Measurements from ENCODE around the gene ELF3.

Gene ELF3

GRCh38 chr1:202034149-202034682, 23.8 kb downstream of the ELF3 start:
- DNase-seq: no peak
- no peak for TF ChIP-seq CTCF (IDR thresholded peaks at IDR 0.05; ENCODE audit: low read depth, low read length, missing control alignments)
- Histone ChIP-seq H3K27ac (peak overlapping the region; percentile 49), H3K36me3 (replicated peaks) (no peaks in the 10 kb centered on the region), H3K27me3 (replicated peaks) (no peaks in the 10 kb centered on the region), H3K4me3 (ENCODE audit: low read depth, low read length) (no peak overlapping the region)
- in situ Hi-C loops (cut with HindIII; ENCODE audit: low pct_ligation_motif_present, low sequenced_read_pairs): no loop called here

DNA sequence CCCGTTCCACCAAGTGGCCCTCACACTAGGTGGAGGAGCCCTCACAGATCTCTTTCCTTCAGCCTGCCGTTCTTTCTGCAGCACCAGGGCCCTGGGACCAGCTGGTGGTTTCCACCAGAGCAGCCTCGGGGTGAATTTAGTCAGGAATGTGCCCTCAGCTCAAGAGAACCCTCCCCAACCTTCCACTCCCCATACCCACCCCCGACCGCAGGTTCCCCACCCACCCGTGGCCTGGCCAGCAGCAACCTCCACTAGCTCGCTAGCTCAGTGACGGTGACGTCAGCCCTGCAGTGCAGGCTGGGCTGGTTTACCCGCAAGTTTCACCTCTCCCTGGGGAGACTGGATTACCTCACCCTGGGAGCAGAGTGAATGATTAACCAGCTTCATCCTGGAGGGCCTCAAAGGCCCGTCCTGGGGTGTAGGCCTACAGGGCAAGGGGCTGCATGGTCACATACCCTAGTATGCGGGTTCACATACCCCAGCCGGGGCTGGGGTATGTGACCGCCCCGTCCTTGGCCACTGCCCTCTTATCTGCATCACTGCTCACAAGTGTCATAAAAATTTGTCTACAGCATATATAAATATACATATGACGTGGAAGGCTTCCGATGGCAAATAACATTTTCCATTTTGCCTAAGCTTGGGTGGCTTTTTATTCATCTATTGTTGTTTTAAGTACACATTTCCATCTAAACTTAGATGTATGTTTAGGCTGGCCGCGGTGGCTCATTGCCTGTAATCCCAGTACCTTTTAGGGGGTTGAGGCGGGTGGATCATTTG, 24.5 kb downstream of the ELF3 start:
- no peak overlapping the region for H3K4me3 ChIP-seq (ENCODE audit: low read depth, low read length)
- H3K36me3 ChIP-seq (replicated peaks): no peaks in the 10 kb centered on the region
- no peaks in the 10 kb centered on the region for H3K27me3 ChIP-seq (replicated peaks)
- in situ Hi-C loops (cut with HindIII; ENCODE audit: low pct_ligation_motif_present, low sequenced_read_pairs): no loop called here
- DNase-seq: peak; percentile 97
- H3K27ac ChIP-seq: peak overlapping the region; percentile 62
- no peak for TF ChIP-seq CTCF (IDR thresholded peaks at IDR 0.05; ENCODE audit: low read depth, low read length, missing control alignments)

DNA sequence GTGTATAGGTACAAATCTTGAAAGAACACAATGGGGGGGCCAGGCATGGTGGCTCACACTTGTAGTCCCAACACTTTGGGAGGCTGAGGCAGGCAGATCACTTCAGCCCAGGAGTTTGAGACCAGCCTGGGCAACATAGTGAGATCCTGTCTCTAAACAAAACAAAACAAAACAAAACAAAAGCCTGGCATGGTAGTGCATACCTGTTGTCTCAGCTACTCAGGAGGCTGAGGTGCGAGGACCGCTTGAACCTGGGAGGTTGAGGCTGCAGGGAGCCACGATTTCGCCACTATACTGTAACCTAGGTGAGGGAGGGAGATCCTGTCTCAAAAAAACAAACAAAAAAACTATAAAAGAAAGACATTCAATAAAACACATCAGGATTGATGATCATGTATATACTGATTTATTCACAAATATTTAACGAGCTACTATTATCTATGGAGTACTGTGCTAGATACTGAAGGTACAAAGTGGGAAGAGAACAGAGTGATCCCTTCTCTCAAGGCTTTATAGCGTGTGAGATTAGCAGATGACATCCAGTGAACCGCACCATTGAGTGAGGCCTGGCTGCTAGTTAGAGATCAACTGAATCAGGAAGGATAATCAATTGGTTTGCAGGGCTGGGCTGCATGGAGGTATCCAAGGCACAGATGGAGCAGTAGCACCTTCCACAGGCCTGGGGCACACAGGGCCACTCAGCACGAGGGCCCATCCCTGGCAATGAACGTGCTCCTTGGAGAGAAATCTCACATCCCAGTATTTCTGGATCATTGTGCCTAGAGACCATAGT, 26.4 kb downstream of the ELF3 start:
- DNase-seq: no peak
- Histone ChIP-seq H3K27me3 (replicated peaks) (no peaks in the 10 kb centered on the region), H3K36me3 (replicated peaks) (no peaks in the 10 kb centered on the region), H3K27ac (no peak overlapping the region), H3K4me3 (ENCODE audit: low read depth, low read length) (no peak overlapping the region)
- in situ Hi-C loops (cut with HindIII; ENCODE audit: low pct_ligation_motif_present, low sequenced_read_pairs): no loop called here
- no peak for TF ChIP-seq CTCF (IDR thresholded peaks at IDR 0.05; ENCODE audit: low read depth, low read length, missing control alignments)

- TF ChIP-seq CTCF (IDR thresholded peaks at IDR 0.05; ENCODE audit: low read depth, low read length, missing control alignments): no peak
- no peak overlapping the region for H3K4me3 ChIP-seq (ENCODE audit: low read depth, low read length)
- no peaks in the 10 kb centered on the region for H3K36me3 ChIP-seq (replicated peaks)
- in situ Hi-C loops (cut with HindIII; ENCODE audit: low pct_ligation_motif_present, low sequenced_read_pairs): no loop called here
- no peak overlapping the region for H3K27ac ChIP-seq
- DNase-seq: peak; percentile 66
- H3K27me3 ChIP-seq (replicated peaks): no peaks in the 10 kb centered on the region
Measured at GRCh38 chr1:202037706-202038296, 27.4 kb downstream of the ELF3 start.

DNA sequence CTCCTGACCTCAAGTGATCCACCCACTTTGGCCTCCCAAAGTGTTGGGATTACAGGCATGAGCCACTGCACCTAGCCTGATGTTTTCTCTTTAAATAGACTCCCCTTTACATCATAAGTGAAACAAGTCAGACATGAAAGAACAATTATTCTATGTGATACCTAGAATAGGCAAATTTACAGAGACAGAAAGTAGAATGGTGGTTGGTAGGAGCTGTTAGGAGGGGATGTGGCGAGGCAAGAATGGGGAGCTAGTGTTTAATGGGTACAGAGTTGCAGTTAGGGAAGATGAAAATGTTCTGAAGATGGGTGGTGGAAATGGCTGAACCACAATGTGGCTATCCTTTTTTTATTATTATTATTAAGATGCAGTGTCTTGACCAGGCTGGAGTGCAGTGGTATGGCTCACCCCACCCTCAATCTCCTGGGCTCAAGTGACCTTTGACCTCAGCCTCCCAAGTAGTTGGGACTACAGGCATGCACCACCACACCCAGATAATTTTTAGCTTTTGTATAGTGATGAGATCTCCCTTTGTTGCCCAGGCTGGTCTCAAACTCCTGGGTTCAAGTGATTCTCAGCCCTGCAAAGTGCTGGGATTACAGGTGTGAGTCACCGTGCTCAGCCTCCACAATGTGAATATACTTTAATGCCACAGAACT, 28.4 kb downstream of the ELF3 start:
- Histone ChIP-seq H3K27me3 (replicated peaks) (no peaks in the 10 kb centered on the region), H3K36me3 (replicated peaks) (no peaks in the 10 kb centered on the region), H3K27ac (no peak overlapping the region), H3K4me3 (ENCODE audit: low read depth, low read length) (no peak overlapping the region)
- DNase-seq: no peak
- TF ChIP-seq CTCF (IDR thresholded peaks at IDR 0.05; ENCODE audit: low read depth, low read length, missing control alignments): no peak
- in situ Hi-C loops (cut with HindIII; ENCODE audit: low pct_ligation_motif_present, low sequenced_read_pairs): no loop called here

Measured in brain microvascular endothelial cell (primary cell).